Trophoblast cell (in vitro differentiated cells and primary cell): ENCODE measurements around the gene AFG1L.

ENCODE experiments used
- DNase-seq, 2 donors: peaks; one replicate each; pipeline ENCODE4 v3.0.0-alpha.2; 2016
- H2AFZ ChIP-seq: 2 replicates; pipeline ENCODE4 v1.6.1; 2013; ENCODE audit warnings: low read length, moderate library complexity, mild to moderate bottlenecking; ENCODE audit not compliant: insufficient read depth, poor library complexity
- H2AK5ac ChIP-seq: 2 replicates; pipeline ENCODE4 v1.6.1; 2013; ENCODE audit warnings: mild to moderate bottlenecking, low read length
- H2BK120ac ChIP-seq: 2 replicates; pipeline ENCODE4 v1.6.1; 2013; ENCODE audit warnings: low read length, mild to moderate bottlenecking, moderate library complexity; ENCODE audit not compliant: insufficient read depth, poor library complexity
- H2BK12ac ChIP-seq: 2 replicates; pipeline ENCODE4 v1.6.1; 2013; ENCODE audit warnings: mild to moderate bottlenecking, low read length, moderate library complexity
- H2BK5ac ChIP-seq: 2 replicates; pipeline ENCODE4 v1.6.1; 2013; ENCODE audit warnings: low read length, low read depth, moderate library complexity, mild to moderate bottlenecking; ENCODE audit not compliant: poor library complexity
- H3K14ac ChIP-seq: 2 replicates; pipeline ENCODE4 v1.6.1; 2013; ENCODE audit warnings: mild to moderate bottlenecking, low read length
- H3K18ac ChIP-seq: 2 replicates; pipeline ENCODE4 v1.6.1; 2013; ENCODE audit warnings: mild to moderate bottlenecking, low read length
- H3K23ac ChIP-seq: 2 replicates; pipeline ENCODE4 v1.6.1; 2013; ENCODE audit warnings: low read length
- H3K27ac ChIP-seq: 2 replicates; pipeline ENCODE4 v1.5.1; 2013; ENCODE audit warnings: low read depth, mild to moderate bottlenecking, inconsistent platforms, low read length, moderate library complexity
- H3K27me3 ChIP-seq: 2 replicates; pipeline ENCODE4 v1.6.1; 2013; ENCODE audit warnings: inconsistent platforms, mild to moderate bottlenecking, low read length, moderate library complexity; ENCODE audit not compliant: insufficient read depth
- H3K36me3 ChIP-seq, 2 experiments: 1 replicate in 1 of 2; 2 replicates in 1 of 2; pipeline ENCODE4 v1.6.1; 2013; ENCODE audit warnings: low read length in 2 of 2, mild to moderate bottlenecking in 2 of 2, moderate library complexity in 1 of 2; ENCODE audit not compliant: insufficient read depth in 2 of 2, control insufficient read depth in 1 of 2
- H3K4ac ChIP-seq: 2 replicates; pipeline ENCODE4 v1.6.1; 2013; ENCODE audit warnings: low read depth, mild to moderate bottlenecking, low read length, moderate library complexity
- H3K4me1 ChIP-seq, 2 experiments: 1 replicate in 1 of 2; 2 replicates in 1 of 2; pipeline ENCODE4 v1.6.1; 2013; ENCODE audit warnings: low read length in 2 of 2, mild to moderate bottlenecking in 2 of 2, moderate library complexity in 1 of 2; ENCODE audit not compliant: insufficient read depth in 2 of 2, control insufficient read depth in 1 of 2
- H3K4me2 ChIP-seq: 2 replicates; pipeline ENCODE4 v1.6.1; 2013; ENCODE audit warnings: inconsistent platforms, mild to moderate bottlenecking, low read length, moderate library complexity
- H3K4me3 ChIP-seq: 2 replicates; pipeline ENCODE4 v1.5.1; 2013; ENCODE audit warnings: mild to moderate bottlenecking, low read depth, low read length, inconsistent platforms
- H3K79me1 ChIP-seq: one replicate; pipeline ENCODE4 v1.6.1; 2013; ENCODE audit warnings: low read length
- H3K79me2 ChIP-seq: 2 replicates; pipeline ENCODE4 v1.6.1; 2013; ENCODE audit warnings: low read length, mild to moderate bottlenecking; ENCODE audit not compliant: control insufficient read depth, insufficient read depth, poor library complexity
- H3K9ac ChIP-seq: 2 replicates; pipeline ENCODE4 v1.6.1; 2013; ENCODE audit warnings: mild to moderate bottlenecking, low read length
- H3K9me3 ChIP-seq: 2 replicates; pipeline ENCODE4 v1.6.1; 2013; ENCODE audit warnings: low read depth, mild to moderate bottlenecking, control low read depth, inconsistent platforms, low read length; ENCODE audit not compliant: insufficient read depth
- H4K12ac ChIP-seq: 2 replicates; pipeline ENCODE4 v1.6.1; 2013; ENCODE audit warnings: low read depth, mild to moderate bottlenecking, low read length, moderate library complexity
- H4K8ac ChIP-seq: 2 replicates; pipeline ENCODE4 v1.6.1; 2013; ENCODE audit warnings: low read depth, mild to moderate bottlenecking, low read length, moderate library complexity
- H4K91ac ChIP-seq: one replicate; pipeline ENCODE4 v1.6.1; 2013; ENCODE audit warnings: low read depth, mild to moderate bottlenecking, low read length, moderate library complexity
- WGBS: extraction: QIAGEN DNeasy Blood & Tissue Kit; methylation state at CpG from one replicate; pipeline ENCODE4 v1.1.7; 2013; ENCODE audit warnings: missing lambda C conversion rate; ENCODE audit not compliant: insufficient read length, insufficient coverage; ENCODE audit errors: extremely low coverage; 5-methylcytosine and 5-hydroxymethylcytosine counted together

The AFG1L gene

DNA sequence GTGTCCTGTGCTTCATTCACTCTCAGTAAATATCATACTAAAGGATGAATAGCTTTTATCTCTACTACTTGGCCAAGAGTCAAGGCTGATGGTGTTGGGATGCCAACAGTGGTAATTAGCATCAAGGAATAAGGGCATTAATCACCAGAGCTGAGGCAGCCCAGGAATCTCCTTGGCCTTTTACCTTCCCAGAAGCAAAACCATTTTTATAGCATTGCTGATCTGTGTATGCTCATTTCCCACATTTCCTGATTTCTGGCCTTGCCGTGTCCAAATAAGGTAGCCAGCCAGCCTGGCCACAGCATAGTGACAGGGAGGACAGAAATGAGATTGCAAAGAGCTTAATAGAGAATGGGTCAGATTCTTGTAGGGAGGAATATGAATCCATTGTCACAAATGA is 189.2 kb downstream of the AFG1L start:
- H3K36me3 ChIP-seq = peaks cover 0 to 2% of the 10 kb centered on the region in 2 experiments
- no peaks in the 10 kb centered on the region for H3K79me1 ChIP-seq
- H3K9ac ChIP-seq = no peak overlapping the region
- H2AFZ ChIP-seq = no peak overlapping the region
- DNase-seq = peak in 1 of 2 donors; percentile 4
- no peak overlapping the region for H2BK120ac ChIP-seq
- no peak overlapping the region for H4K91ac ChIP-seq
- no peak overlapping the region for H3K4me3 ChIP-seq
- no peak overlapping the region for H3K23ac ChIP-seq
- H3K79me2 ChIP-seq = no peaks in the 10 kb centered on the region
- no peak overlapping the region for H4K8ac ChIP-seq
- H3K4me2 ChIP-seq = no peak overlapping the region
- no peak overlapping the region for H3K18ac ChIP-seq
- no peak overlapping the region for H2BK5ac ChIP-seq
- no peaks in the 10 kb centered on the region for H3K27me3 ChIP-seq
- no CpG with 5 or more reads among the region's 1 CpG for WGBS
- H3K9me3 ChIP-seq = no peaks in the 10 kb centered on the region
- no peaks in the 10 kb centered on the region for H3K4me1 ChIP-seq
- H2BK12ac ChIP-seq = no peak overlapping the region
- H3K14ac ChIP-seq = no peak overlapping the region
- no peak overlapping the region for H4K12ac ChIP-seq
- no peak overlapping the region for H3K27ac ChIP-seq
- H2AK5ac ChIP-seq = no peak overlapping the region
- no peak overlapping the region for H3K4ac ChIP-seq

DNA sequence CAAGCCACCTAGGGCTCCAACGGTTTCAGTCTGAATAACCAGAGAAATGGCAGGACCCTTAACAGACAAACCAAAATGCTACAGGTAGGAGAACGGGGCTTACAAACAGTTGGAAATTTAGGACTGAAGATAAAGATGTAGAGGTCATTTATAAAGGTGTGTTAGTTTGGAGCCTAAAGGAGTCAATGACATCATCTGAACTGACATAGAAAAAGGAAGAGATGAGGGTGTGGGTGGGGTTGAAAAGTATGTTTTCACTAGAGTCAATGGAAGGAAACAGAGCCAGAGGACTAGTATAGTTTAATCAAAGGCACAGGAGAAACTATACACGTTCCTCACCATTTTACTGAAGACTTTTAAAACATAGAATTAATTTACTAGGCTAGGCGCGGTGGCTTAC is 194.8 kb downstream of the AFG1L start:
- no peak overlapping the region for H2AK5ac ChIP-seq
- no peaks in the 10 kb centered on the region for H3K9me3 ChIP-seq
- no peak for DNase-seq
- no peak overlapping the region for H2BK5ac ChIP-seq
- WGBS = no CpG with 5 or more reads among the region's 5 CpGs
- no peak overlapping the region for H2BK120ac ChIP-seq
- no peak overlapping the region for H3K14ac ChIP-seq
- H3K4me2 ChIP-seq = no peak overlapping the region
- no peak overlapping the region for H4K91ac ChIP-seq
- no peak overlapping the region for H2AFZ ChIP-seq
- no peak overlapping the region for H3K4ac ChIP-seq
- no peak overlapping the region for H3K9ac ChIP-seq
- no peak overlapping the region for H3K18ac ChIP-seq
- no peak overlapping the region for H3K27ac ChIP-seq
- no peaks in the 10 kb centered on the region for H3K79me2 ChIP-seq
- no peak overlapping the region for H4K8ac ChIP-seq
- H3K4me3 ChIP-seq = no peak overlapping the region
- no peaks in the 10 kb centered on the region for H3K27me3 ChIP-seq
- no peak overlapping the region for H2BK12ac ChIP-seq
- H3K36me3 ChIP-seq = peaks cover 0 to 1% of the 10 kb centered on the region in 2 experiments
- H3K79me1 ChIP-seq = no peaks in the 10 kb centered on the region
- H3K4me1 ChIP-seq = no peaks in the 10 kb centered on the region
- H3K23ac ChIP-seq = no peak overlapping the region
- H4K12ac ChIP-seq = no peak overlapping the region

DNA sequence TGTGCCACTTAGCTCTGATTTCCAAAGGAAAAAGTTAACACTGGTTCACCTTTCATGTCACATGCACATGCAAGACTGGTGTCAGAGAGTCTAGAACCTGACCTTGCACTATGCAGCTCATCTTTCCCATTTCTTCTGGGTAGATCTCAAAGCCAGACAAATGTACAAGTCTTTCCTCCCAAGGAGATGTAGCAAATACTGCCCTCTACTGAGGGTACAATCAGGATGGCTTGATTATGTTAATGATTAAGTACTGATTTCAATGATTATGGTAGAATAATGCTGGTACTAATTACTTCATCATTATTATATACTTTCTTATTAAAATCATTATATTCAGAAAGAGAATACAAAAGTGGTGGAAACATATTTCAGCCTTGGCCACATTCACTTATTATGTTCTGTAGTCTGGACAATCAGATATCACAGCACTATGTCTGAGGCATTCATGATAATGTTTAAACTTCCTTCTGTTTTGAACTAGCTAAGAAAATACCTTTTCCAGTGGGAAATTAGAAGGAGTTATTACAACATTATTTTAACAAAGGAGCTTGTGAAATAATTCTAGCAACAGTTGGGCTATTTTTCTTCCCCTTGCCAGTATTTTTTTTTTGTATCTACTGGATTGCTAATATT is 197.4 kb downstream of the AFG1L start:
- Histone ChIP-seq H3K4ac (no peak overlapping the region), H4K12ac (no peak overlapping the region), H3K18ac (no peak overlapping the region), H2BK5ac (no peak overlapping the region), H2AK5ac (no peak overlapping the region), H3K79me1 (no peaks in the 10 kb centered on the region), H2BK12ac (no peak overlapping the region), H3K36me3 (peaks cover 0 to 1% of the 10 kb centered on the region in 2 experiments), H3K9ac (no peak overlapping the region), H3K4me1 (no peaks in the 10 kb centered on the region), H4K8ac (no peak overlapping the region), H3K4me2 (no peak overlapping the region), H4K91ac (no peak overlapping the region), H2BK120ac (no peak overlapping the region), H3K23ac (no peak overlapping the region), H2AFZ (no peak overlapping the region), H3K4me3 (no peak overlapping the region), H3K27me3 (no peaks in the 10 kb centered on the region), H3K14ac (no peak overlapping the region), H3K9me3 (no peaks in the 10 kb centered on the region), H3K79me2 (no peaks in the 10 kb centered on the region), H3K27ac (no peak overlapping the region)
- peak; percentile 2 to 60 for DNase-seq

DNA sequence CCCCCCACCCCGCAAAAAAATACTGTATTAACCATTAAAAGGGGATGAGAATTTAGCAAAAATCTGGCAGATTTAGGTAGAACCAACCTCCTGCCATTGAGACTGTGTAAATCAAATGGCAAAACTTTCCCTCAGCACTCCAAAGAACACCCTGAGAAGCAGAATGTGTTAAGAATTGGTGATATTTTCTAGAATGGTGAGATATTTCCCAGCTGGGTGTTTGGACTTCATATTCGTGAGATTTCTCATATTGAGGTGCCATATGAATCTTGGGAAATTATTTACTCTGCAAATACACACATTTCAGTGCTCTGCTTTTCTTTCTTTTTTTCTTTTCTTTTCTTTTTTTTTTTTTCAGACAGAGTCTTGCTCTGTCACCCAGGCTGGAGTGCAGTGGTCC is 199.6 kb downstream of the AFG1L start:
- H2BK120ac ChIP-seq = no peak overlapping the region
- no peak overlapping the region for H2AK5ac ChIP-seq
- no peak overlapping the region for H3K9ac ChIP-seq
- H3K14ac ChIP-seq = no peak overlapping the region
- no peak overlapping the region for H4K12ac ChIP-seq
- H3K4me3 ChIP-seq = no peak overlapping the region
- no peaks in the 10 kb centered on the region for H3K79me2 ChIP-seq
- no peak overlapping the region for H3K27ac ChIP-seq
- no peaks in the 10 kb centered on the region for H3K4me1 ChIP-seq
- no peak overlapping the region for H2BK12ac ChIP-seq
- no peaks in the 10 kb centered on the region for H3K27me3 ChIP-seq
- no peak overlapping the region for H2BK5ac ChIP-seq
- H3K79me1 ChIP-seq = no peaks in the 10 kb centered on the region
- DNase-seq = no peak
- no peak overlapping the region for H4K8ac ChIP-seq
- WGBS = no CpG with 5 or more reads among the region's 2 CpGs
- H3K4ac ChIP-seq = no peak overlapping the region
- no peak overlapping the region for H2AFZ ChIP-seq
- H3K4me2 ChIP-seq = no peak overlapping the region
- peaks cover 0 to 1% of the 10 kb centered on the region in 2 experiments for H3K36me3 ChIP-seq
- no peak overlapping the region for H4K91ac ChIP-seq
- no peaks in the 10 kb centered on the region for H3K9me3 ChIP-seq
- no peak overlapping the region for H3K18ac ChIP-seq
- H3K23ac ChIP-seq = no peak overlapping the region
